HG03558 (cell line): ENCODE results near the gene B9D1.

Experiments
- ATAC-seq: cut with Tn5 transposase; IDR thresholded peaks from one replicate; pipeline ENCODE4 v1.9.1; 2021; ENCODE audit warnings: moderate number of reproducible peaks; ENCODE audit not compliant: unreplicated experiment; ENCODE audit errors: extremely low read depth

The B9D1 gene

GRCh38 chr17:19390951-19391350 lies 28.4 kb upstream of the B9D1 start:
- no peak for ATAC-seq

GRCh38 chr17:19388791-19389785 lies 26.6 kb upstream of the B9D1 start:
- no peak for ATAC-seq

- no peak for ATAC-seq
Measured at GRCh38 chr17:19387921-19388521, 25.5 kb upstream of the B9D1 start.

- ATAC-seq = no peak
Measured at GRCh38 chr17:19386974-19387920, 24.7 kb upstream of the B9D1 start, which contains the start of gene MFAP4. TSS of gene MFAP4 (minus strand) at chr17:19387190. CDS start at chr17:19387155, 35 bp downstream.

GRCh38 chr17:19386051-19386929 lies 23.8 kb upstream of the B9D1 start:
- ATAC-seq = no peak

- no peak for ATAC-seq
Measured at GRCh38 chr17:19385521-19385983, 23.0 kb upstream of the B9D1 start.

GRCh38 chr17:19384723-19385391 lies 22.3 kb upstream of the B9D1 start:
- ATAC-seq = no peak

- no peak for ATAC-seq
Measured at GRCh38 chr17:19383681-19384470, 21.4 kb upstream of the B9D1 start.

- no peak for ATAC-seq
Measured at GRCh38 chr17:19382531-19383444, 20.3 kb upstream of the B9D1 start.

GRCh38 chr17:19381741-19382444 lies 19.4 kb upstream of the B9D1 start:
- no peak for ATAC-seq

GRCh38 chr17:19381361-19381740 lies 18.8 kb upstream of the B9D1 start:
- no peak for ATAC-seq

- no peak for ATAC-seq
Measured at GRCh38 chr17:19380481-19381301, 18.2 kb upstream of the B9D1 start.

GRCh38 chr17:19379361-19380065 lies 17.0 kb upstream of the B9D1 start:
- no peak for ATAC-seq

GRCh38 chr17:19378416-19379360 lies 16.2 kb upstream of the B9D1 start, which contains the start of gene MAPK7:
TSS of gene MAPK7 (plus strand) at chr17:19378498. CDS start at chr17:19378901, 403 bp downstream.
- ATAC-seq = no peak
